Activated T-cell treated with anti-CD3 and anti-CD28 coated beads for 24 hours (primary cell): ENCODE data around the gene NBR1.
"Not testable (repeated sequence)": the region's sequence is repeated elsewhere in the genome, so short reads cannot be mapped to it uniquely, and the experiment has no call there.

Experiments
- DNase-seq: peaks from one replicate; pipeline ENCODE4 v3.0.0-alpha.2; 2020; ENCODE audit warnings: low read depth

The NBR1 gene

GRCh38 chr17:43170766-43171585 is at the start of gene NBR1:
TSS of gene NBR1 (plus strand) at chr17:43171214. CDS start at chr17:43175800, 4,586 bp downstream.
- DNase-seq, result peak; percentile 95

GRCh38 chr17:43125133-43125966 is 45.7 kb upstream of the NBR1 start, which contains the start of gene BRCA1:
TSS of gene BRCA1 (minus strand) at chr17:43125364. CDS start at chr17:43124096, 1,268 bp downstream.
- DNase-seq, result peak; percentile 90

- DNase-seq, result no peak
Measured at GRCh38 chr17:43125967-43126910, 44.8 kb upstream of the NBR1 start.

- DNase-seq, result no peak
Measured at GRCh38 chr17:43126911-43127290, 44.1 kb upstream of the NBR1 start.

- not testable (repeated sequence) for DNase-seq
Measured at GRCh38 chr17:43127333-43127876, 43.6 kb upstream of the NBR1 start.

- DNase-seq, result no peak
Measured at GRCh38 chr17:43129671-43130010, 41.4 kb upstream of the NBR1 start.

- no peak for DNase-seq
Measured at GRCh38 chr17:43132117-43132516, 38.9 kb upstream of the NBR1 start.

- not testable (repeated sequence) for DNase-seq
Measured at GRCh38 chr17:43133439-43133838, 37.6 kb upstream of the NBR1 start.

GRCh38 chr17:43134774-43135453 is 36.1 kb upstream of the NBR1 start:
- no peak for DNase-seq

- no peak for DNase-seq
Measured at GRCh38 chr17:43135454-43135819, 35.6 kb upstream of the NBR1 start.

- not testable (repeated sequence) for DNase-seq
Measured at GRCh38 chr17:43136574-43136973, 34.4 kb upstream of the NBR1 start.

- DNase-seq, result not testable (repeated sequence)
Measured at GRCh38 chr17:43138531-43138930, 32.5 kb upstream of the NBR1 start.

GRCh38 chr17:43140396-43141332 is 30.4 kb upstream of the NBR1 start:
- no peak for DNase-seq

- no peak for DNase-seq
Measured at GRCh38 chr17:43142153-43142552, 28.9 kb upstream of the NBR1 start.

- no peak for DNase-seq
Measured at GRCh38 chr17:43143201-43143600, 27.8 kb upstream of the NBR1 start.

- DNase-seq, result no peak
Measured at GRCh38 chr17:43146649-43147048, 24.4 kb upstream of the NBR1 start.

- DNase-seq, result no peak
Measured at GRCh38 chr17:43151880-43152456, 19.0 kb upstream of the NBR1 start.

- DNase-seq, result not testable (repeated sequence)
Measured at GRCh38 chr17:43153197-43153835, 17.7 kb upstream of the NBR1 start.

- no peak for DNase-seq
Measured at GRCh38 chr17:43155666-43156065, 15.3 kb upstream of the NBR1 start.
